Activated CD4-positive, CD25-positive, alpha-beta regulatory T cell treated with anti-CD3 and anti-CD28 coated beads, Interleukin-2, amount 50 U/mL, for 72 hours (primary cell): ENCODE measurements around the gene SPCS2.

Source experiments
- DNase-seq: peaks from one replicate; pipeline ENCODE4 v3.0.0; 2021

SPCS2 gene

DNA sequence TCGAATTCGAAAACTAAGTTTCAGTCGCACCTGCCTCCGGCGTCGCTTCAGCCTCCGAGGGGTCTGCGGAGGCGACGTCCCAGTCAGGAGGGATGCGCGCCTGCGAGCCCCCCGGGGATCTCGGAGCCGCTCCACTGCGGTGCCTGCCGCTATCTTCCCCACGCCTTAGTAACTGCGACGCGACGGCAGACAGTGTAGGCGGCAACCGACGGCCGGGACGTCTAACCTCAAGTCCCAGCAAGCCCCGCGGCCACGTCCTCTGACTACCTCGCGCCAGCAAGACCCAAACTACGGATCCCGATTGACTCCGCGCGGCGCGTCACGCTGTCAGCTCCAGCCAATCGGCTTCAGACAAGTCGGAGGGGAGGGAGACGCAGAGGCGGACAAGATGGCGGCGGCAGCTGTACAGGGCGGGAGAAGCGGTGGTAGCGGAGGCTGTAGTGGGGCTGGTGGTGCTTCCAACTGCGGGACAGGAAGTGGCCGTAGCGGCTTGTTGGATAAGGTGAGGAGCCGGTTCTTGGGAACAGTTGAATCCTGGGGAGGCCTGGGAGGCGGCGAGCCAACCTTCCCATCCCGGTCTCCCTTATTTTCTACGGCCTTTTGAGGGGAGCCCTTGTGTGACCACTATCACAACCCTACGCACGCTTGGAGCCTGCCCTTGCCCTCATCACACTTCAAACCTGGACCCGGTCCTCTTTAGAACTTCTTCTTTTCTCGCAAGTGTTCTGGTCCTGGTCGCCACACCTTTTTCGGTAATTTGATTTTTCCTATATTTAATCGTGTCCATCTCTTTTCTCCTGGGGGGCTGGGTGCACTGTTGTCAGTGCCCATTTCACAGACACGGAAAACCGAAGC, at the start of gene SPCS2, which contains the start of gene XRRA1:
Gene SPCS2, plus strand, starts transcription at position 369 of the 855 bp plus-strand sequence. Its CDS starts 20 bp downstream, at position 389.
Gene XRRA1, minus strand, starts transcription at position 194 of the 855 bp plus-strand sequence. CDS start 8,213 bp downstream, outside the sequence.
- DNase-seq: peak; percentile 95

DNA sequence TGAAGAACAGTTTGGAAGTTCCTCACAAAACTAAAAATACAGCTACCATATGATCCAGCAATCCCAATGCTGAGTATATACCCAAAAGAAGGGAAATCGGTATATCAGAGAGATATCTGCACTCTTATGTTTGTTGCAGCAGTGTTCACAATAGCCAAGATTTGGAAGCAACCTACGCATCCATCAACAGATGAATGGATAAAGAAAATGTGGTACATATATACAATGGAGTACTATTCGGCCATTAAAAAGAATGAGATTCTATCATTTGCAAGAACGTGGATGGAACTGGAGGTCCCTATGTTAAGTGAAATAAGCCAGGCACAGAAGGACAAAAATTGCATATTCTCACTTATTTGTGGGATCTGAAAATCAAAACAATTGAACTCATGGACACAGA, 46.7 kb upstream of the SPCS2 start:
- DNase-seq: no peak

DNA sequence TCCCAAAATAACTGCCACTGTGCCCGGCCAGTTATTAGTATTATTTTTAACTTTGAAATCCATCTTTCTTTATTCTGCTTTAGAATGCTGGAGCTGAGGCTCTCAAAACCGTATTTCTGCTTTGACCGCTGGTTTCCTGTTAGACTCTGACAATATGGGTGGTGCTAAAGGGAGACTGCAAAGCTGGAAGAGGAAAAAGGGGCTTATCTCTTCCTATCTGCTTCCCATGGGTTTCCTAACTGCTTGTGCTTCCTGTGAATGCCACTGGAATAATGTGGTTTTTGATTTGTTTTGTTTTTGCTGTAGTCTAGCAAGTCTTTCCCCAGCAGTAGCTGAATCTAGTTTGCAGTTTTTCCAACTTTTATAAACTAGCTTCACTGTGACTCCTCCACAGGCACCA, 43.7 kb upstream of the SPCS2 start:
- no peak for DNase-seq

DNA sequence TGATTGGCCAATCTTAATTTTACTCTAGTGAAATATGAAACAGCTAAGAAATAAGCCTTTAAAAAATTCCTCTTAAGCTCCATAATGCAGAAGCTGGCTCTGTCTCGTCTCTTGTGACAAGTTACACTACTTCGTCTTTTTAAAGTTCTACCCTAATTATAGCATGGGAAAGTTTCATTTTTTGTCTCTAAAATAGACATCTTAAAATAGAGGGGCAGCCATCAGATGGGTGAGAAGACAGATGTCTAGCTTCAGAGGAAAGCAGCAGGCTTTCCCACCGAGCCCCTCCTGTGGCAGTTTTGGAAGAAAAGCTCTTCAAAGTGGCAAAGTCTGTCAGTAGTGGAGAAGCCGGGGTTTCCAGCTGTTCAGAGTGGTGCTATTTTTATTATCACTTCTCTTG, 39.7 kb upstream of the SPCS2 start:
- no peak for DNase-seq

DNA sequence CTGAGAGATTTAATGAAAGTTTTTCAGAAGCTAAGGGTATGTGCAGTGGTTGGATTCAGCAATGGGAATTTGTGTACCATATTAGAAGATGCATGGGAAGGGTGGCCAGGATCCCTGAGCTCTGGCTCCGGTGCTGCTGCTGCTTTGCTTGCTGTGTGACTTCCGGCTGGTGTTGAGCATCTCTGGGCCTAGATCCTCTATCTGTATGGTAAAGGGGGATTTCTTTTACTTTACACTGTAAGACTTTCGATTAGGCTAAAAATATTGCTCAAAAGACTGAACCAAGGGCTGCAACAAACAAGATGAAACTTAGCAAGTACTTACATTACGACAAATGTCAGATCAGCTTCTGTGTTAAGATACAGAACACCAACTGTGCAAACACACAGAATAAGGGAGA, 39.3 kb upstream of the SPCS2 start:
- DNase-seq: no peak

DNA sequence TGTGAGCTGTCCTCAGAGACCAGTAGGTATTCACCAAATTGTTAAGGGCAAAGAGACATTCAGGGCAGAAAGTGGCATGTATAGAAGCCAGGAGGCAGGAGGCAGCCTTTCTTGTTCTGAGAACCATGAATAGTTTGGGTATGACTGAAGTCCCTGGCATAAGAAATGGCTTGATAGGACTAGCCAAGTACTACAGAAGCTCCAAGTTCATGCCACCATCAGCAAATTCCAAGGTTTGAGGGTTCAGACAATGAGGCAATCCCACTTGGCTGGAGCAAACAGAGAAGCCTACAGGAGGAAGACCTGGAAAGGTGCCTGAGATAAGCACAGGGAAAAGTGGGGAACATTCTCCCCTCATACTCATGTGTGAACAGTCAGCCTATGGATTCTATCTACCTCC, 25.9 kb upstream of the SPCS2 start:
- DNase-seq: no peak

DNA sequence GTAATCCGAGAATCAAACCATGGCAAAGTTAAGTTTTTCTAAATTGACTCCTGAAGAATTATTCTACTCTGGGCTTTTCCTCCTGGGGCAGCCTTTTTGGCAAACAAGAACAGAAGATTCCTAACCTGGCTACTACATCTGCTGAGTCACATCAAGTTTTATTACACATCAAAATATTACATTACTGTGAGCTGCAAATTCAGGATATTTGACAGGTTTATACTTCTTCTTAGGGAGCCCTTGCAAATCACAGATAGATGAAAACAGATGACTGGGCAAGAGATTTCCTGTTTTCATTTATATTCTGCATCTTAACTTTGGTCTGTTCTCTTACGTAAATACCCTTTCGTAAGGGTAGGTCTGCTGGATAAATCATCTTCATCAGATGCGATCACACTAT, 23.8 kb upstream of the SPCS2 start:
- DNase-seq: no peak

DNA sequence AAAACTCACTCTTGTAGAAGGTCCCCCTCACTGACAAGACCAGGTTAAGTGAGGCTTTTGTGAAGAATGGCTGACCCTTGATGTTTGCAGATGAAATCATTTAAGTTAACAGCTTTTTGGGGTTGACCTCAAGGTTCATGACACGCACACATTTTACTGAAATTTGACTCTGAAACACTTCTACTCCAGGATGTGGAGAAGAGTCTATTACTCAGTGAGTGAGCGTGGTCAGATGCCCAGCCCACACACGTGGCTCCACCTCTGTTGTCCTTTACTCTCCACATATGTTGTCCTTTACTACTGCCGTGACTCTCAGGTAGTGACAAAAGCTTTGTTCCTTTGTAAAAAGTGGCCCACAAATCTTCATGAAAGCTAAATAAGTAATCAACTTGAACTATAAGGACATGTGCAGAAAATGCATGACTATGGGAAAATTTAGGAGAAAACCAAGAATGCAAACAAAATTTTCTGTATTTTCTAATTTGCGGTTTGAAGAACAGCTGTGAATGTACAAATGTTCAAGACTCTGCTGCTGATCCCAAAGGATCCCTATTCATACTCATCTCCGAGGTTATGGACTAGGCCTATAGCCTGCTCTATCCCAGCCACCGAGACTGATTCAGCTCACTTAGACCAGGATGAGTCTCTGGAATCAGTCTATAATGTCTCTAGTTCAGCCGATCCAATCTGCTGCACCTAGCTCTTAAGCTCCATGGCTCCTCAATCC, 22.6 kb upstream of the SPCS2 start:
- DNase-seq: peak; percentile 44

DNA sequence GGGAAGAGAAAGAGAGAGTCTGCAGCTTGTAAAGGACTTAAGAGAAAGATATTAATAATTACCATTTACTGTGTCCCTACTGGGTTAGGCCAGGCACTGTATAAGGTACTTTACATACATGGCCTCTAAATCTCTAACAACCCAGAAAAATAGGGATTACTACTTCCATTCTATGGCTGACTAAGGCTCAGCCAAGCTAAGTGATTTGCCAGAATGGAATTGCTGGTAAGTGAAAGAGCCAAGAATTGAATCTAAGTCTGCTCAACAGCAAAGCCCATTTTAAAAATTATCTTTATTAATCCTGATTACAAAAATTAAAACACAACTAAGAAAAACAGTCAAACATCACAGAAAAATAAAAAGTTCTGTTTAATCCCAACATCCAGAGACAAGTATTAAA, 21.6 kb upstream of the SPCS2 start:
- no peak for DNase-seq

DNA sequence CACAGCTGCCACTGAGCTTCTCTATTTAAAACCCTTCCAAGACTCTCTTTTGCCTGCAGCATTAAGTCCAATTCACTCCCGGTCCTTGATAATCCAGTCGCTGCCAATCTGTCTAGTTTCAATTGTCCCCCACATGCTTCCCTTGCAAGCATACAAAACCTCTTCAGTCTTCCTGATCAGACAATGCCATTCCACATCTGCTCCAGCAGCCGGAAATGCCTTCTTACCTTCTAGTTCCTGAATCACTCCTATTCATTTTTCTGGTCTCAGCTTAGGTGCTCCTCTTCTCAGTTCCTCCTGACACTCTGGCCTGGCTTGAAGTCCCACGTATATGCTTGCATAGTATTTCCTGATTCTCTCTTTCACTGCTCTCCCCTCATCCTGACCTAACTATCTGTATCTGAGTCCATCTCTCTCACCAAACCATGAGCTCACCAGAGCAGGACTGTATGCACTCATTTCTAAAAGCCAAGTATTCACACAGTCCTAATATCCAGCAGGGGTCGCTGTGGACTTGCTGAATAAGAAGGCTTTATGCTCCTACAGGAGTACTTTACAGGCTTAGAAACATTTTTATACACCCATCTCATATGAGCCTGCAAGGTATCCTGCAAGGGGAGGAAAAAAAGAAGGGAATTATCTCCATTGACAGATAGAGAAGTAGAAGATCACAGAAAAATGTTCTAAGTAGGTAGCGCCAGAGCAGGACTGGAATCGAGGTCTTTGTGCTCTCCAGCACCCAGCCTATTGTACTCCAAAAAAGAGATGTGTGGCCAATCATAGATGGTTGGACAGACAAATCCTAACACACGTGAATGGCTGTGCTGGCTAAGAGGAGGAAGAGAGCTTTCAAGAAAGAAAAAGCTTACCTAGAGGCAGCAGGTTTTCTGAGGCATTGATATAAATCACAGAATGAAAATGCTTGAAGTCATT, 19.4 kb upstream of the SPCS2 start:
- no peak for DNase-seq

DNA sequence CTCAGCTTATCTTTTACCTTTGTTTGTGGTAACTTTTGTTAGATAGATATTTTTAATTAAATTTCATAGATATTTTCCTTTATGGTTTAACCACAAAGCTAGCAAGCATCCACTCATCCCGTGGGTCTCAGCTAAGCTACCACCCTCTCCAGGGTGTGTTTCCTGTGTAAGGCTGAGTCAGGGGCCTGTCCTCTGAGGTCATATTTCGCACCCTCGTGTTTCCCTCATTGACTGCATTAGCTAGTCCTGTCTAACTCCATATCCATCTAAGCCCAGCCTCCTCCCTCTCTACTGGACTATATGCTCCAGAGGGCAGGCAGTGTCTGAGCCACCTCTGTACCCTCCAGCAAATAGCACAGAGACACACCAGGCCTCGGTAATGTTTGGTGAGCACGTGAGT, 16.9 kb upstream of the SPCS2 start:
- no peak for DNase-seq

DNA sequence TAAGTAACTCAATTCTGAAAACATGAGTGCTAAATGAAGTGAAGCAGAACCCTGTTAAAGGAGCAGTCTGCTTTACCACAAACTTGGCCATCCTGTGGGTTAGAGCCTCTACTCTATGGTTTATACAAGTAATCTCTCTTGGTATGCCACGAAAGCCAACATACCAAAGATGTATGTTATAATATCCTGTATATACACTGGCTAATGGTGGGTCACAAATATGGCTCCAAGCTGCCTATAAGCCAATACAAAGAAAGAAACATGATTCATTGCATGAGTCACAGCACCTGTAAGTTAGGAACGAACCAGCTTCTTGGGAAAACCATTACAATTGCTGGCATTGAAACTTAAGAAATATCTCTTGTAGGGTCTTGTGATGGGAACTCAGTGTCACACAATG, 16.3 kb upstream of the SPCS2 start:
- no peak for DNase-seq

DNA sequence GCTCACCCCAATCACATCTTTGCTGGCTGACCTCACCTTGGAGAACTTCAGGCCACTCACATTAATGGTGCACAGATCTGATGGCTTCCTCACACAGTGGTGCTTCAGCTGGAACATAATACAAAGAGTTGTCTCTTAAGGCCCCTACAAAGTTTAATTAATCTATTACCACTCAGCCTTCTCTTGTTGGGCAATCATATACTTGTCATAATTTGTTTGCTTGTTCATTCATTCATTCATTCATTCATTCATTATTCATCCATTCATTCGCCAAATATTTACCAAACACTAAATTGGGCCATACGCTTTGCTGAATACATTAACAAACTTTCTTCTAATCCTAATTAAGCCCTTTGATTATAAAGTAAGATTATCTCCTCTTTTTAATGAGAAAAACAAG, 15.3 kb upstream of the SPCS2 start:
- no peak for DNase-seq

DNA sequence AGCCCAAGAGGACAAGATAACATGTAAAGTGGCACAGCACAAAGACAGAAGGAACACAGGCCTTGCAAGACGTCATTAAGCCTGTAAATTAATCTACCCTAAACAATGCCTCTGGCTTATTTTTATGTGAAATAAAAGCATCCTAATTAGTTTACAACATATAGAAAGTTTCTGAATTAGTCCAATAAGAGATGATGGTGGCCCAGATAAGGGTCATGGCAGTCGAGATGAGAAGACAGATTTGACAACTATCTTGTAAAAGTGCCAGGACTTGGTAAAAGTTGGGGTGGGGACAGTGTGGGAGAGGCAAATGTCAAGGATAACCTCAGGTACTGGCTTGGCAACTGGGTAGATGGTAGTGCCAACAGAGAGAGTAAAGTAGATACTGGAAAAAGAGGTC, 13.8 kb upstream of the SPCS2 start:
- DNase-seq: no peak

DNA sequence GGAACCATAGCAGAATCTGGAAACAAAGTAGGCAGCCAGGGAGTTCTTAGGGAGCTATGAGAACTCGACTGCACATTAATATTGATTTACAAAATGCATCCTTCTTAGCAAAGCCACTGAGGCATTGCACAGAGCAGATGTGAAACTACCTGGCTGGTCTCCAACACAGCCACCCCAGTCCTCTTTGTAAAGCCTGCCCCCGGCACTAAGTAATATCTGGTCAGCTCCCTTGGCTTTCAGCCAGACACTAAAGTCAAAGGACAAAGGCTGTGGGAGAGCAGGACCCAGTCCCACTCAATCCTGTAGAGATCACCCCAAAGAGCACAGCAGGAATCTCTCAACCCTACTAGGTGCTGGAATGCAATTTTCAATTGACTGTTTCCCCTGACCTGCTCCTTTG, 13.0 kb upstream of the SPCS2 start:
- no peak for DNase-seq

DNA sequence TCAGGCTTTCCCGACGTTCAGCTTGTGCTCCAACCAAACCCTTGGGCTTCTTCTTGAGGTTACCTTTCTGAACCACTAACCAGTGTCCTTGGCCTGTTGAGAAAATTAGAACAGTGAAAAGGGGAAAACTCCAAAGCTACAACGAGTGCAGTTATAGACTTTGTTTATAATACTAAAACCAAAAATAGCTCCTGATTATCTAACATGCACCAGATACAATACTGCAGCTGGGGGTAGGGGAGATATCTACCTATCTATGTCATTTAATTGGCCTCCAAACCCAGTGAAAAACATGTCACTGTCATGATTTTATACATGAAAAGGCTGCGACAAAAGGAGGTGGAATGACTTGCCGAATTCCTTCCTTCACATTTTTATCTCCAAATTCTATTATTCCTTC, 12.1 kb upstream of the SPCS2 start:
- no peak for DNase-seq

DNA sequence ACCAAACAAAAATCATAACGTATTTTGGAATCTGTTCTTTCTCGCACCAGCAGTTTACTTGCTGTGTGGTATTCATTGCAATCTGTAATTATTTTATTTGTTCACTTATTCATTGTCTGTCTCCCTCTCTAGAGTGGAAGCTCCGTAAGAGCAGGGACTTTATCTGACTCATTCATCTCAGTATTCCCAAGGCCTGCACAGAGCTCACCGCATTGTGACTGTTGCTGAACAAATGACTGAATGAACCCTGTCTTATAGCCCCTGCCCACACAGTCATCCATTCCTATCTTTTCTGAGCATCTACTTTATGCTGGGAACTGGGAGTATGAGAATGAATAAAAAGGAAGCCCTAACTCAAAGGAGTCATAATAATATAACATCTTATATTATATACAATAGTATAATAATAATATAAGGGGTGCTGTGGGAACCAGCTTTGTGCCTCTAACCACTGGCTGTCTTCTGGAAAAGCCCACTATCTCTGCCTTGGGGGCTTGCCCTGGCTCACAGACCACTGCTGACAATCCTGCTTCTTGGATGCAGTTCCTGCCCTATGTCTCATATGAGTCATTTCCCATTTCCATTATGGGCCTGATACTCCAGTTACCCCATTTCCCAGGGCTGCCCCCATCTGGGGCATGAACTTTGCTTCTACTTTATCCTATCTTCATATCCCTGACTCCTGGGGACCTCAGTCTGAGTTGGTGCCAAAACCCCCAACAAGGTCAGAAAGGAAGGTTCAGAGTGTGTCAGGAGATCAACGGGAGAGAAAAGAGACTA, 11.2 kb upstream of the SPCS2 start:
- no peak for DNase-seq

DNA sequence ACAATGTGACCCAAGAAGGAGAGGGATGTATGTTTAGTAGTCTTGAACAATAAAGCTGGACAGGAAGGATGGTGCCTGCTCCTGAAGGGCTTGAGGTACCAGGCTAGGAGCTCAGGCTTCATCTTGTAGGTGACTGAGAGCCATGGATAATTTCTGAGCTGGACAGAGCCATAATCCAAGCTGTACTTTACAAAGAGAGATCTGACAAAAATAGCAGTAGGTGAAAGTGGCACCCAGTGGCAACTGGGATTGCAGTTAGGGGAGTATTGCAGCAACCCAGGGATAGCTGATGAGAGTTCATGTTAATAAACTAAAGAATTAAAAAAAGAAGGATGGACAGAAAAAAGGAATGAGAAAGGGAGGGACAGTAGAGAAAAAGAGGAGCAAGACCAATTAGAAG, 7.6 kb upstream of the SPCS2 start:
- no peak for DNase-seq

DNA sequence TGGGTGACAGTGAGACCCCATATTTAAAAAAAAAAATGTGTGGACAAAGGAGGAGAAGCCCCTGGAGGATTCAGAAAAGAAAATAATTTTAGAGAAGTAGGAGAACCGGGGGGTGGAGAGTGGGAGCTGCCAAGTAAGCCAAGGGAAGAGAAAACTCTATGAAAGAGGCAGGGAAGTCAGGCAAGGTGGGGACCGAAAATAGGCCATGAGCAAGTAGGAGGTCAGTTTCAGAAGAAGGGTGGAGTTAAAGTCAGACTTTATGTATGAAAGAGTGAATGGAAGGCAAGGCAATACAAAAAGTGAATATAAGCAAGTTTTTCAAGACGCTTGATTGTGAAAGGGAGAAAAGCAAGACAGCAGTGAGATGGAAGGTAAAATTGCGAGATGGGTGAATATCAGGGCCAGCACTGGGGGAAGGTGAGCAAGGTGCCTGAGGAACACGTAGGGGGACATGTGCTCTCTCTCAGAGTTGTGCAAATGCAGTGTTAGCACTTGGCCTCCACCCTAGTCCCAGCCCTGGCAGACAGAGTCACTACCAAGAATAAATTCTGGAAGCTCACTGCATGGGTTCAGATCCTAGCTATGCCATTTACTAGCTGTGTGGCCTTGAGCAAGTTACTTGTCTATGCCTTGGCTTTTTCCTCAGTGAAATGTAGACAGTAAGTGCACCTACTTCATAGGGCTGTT, 6.8 kb upstream of the SPCS2 start:
- DNase-seq: no peak

DNA sequence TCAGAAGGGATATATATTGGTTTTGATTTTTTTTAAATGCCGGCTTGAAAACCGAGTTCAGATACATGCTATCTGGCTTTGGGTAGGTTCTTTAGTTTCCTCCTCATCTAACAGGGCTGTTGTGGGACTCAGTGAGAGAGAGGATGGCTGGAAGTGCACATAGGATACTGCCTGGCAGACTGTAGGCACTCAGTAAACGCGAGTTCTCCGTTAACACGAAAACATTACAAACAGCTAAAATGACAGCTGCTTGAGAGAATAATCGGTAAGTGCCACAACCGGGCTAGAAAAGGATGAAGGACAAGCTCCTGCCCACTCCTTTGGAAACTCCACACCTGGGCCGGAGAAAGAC, 544 bp upstream of the SPCS2 start:
- no peak for DNase-seq

DNA sequence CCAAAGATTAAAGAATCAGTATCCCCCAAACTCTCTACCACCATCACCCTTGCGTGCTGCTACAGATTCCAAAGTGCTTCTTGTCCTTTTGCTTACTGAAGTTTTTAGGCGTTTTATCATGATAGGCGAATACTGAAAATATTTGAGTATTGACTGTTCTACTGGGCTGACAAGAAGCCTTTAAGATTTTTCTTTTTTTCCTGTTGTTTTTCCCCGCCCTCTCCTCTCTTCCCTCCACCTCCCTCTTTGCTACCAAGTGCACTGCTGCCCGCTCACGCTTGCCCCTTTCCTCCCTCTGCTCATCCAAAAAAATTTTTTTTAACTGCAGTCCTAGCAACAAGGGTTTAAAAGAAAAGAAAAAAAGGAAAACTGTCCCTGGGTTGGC, 679 bp downstream of the SPCS2 start:
- DNase-seq: no peak
